GM06990 (cell line): ENCODE measurements around the gene ASIC1.
A peak's percentile ranks its signal among the peaks of the same experiment; 100 is the strongest.

Experiments used
- DNase-seq: peaks from one replicate; pipeline ENCODE4 v3.0.0-alpha.2; 2011; ENCODE audit not compliant: insufficient read length; ENCODE audit errors: extremely low read depth
- H3K27me3 ChIP-seq: replicated peaks from 2 replicates; pipeline ENCODE4 v1.6.0; 2011; ENCODE audit warnings: low read length; ENCODE audit not compliant: control insufficient read depth, insufficient read depth
- H3K36me3 ChIP-seq: 2 replicates; pipeline ENCODE4 v1.5.1; 2011; ENCODE audit warnings: low read length; ENCODE audit not compliant: control insufficient read depth, insufficient read depth
- H3K4me3 ChIP-seq: replicated peaks from 2 replicates; pipeline ENCODE4 v1.5.1; 2011; ENCODE audit warnings: low read depth, mild to moderate bottlenecking, control low read depth, low read length
- CTCF ChIP-seq: IDR thresholded peaks from 2 replicates; pipeline ENCODE4 v1.5.1; 2011; ENCODE audit warnings: low read length, control low read depth, mild to moderate bottlenecking, inconsistent platforms; ENCODE audit not compliant: insufficient read depth, poor library complexity, severe bottlenecking

Gene ASIC1

GRCh38 chr12:50129290-50129689, 71.9 kb downstream of the ASIC1 start:
- no peak overlapping the region for H3K4me3 ChIP-seq
- peaks cover 19% of the 10 kb centered on the region for H3K36me3 ChIP-seq
- no peak for TF ChIP-seq CTCF
- DNase-seq = no peak
- H3K27me3 ChIP-seq = no peaks in the 10 kb centered on the region

DNA sequence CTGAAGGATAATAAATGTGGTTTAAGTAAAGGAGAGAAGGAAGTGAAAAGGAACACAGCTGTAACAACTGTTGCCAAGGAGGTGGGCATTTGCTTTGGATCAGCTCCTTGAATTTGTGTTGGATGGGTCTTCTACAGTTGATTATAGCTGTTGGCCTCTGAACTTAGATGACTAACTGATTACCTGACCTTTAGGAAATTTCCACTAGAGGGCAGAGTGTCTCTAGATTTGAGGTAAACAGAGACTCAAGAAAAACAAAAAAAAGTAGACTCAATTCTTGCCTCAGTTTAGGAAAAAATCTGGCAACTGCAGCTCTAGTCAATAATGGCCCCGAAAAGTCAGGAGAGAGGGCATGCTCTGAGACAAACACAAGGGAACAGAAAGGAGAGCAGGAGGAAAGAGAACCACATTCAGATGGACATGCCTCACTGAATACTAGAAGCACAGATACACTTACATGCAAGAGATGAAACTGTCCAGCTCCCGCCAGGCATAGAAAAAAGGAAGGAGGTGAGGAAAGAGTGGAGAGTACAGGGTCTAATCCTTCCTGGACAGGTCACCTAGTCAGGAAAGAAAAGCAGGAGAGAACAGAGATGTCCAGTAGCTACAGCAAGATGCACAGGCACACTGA, 75.2 kb downstream of the ASIC1 start:
- H3K36me3 ChIP-seq = peaks cover 18% of the 10 kb centered on the region

More for the DNA sequence above, 75.2 kb downstream of the ASIC1 start:
- Histone ChIP-seq H3K27me3 (no peaks in the 10 kb centered on the region), H3K4me3 (no peak overlapping the region)
- peak; percentile 65 for TF ChIP-seq CTCF
- DNase-seq = no peak
